Loucy (cell line): ENCODE measurements around the gene CCDC184.

Source experiments
- H2AFZ ChIP-seq: fragments of 200-600 bp; sonication (generic); 2 replicates; pipeline ENCODE4 v1.6.0; 2016; ENCODE audit warnings: antibody characterized with exemption, mild to moderate bottlenecking, low read length, moderate library complexity
- H3F3A ChIP-seq: fragments of 200-600 bp; 2 replicates; pipeline ENCODE4 v1.6.0; 2016; ENCODE audit warnings: antibody characterized with exemption, low read depth, mild to moderate bottlenecking
- H3K27me3 ChIP-seq: fragments of 200-600 bp; sonication (generic); 2 replicates; pipeline ENCODE4 v1.6.1; 2014; ENCODE audit warnings: low read length, mild to moderate bottlenecking; ENCODE audit not compliant: insufficient read depth, poor library complexity, severe bottlenecking
- H3K36me3 ChIP-seq: fragments of 200-600 bp; sonication (generic); 2 replicates; pipeline ENCODE4 v1.6.1; 2016; ENCODE audit warnings: low read length; ENCODE audit not compliant: insufficient read depth
- H3K4me1 ChIP-seq: fragments of 200-600 bp; sonication (generic); 2 replicates; pipeline ENCODE4 v1.5.1; 2014; ENCODE audit warnings: low read length, mild to moderate bottlenecking; ENCODE audit not compliant: insufficient read depth, poor library complexity, severe bottlenecking
- H3K4me2 ChIP-seq: fragments of 200-600 bp; sonication (generic); 2 replicates; pipeline ENCODE4 v1.6.0; 2014; ENCODE audit warnings: antibody characterized with exemption, low read length, low read depth, mild to moderate bottlenecking; ENCODE audit not compliant: poor library complexity, severe bottlenecking
- H3K4me3 ChIP-seq: fragments of 200-600 bp; sonication (generic); 2 replicates; pipeline ENCODE4 v1.5.1; 2014; ENCODE audit warnings: low read length, mild to moderate bottlenecking, mixed read lengths; ENCODE audit not compliant: poor library complexity, severe bottlenecking
- H3K79me2 ChIP-seq: fragments of 200-600 bp; sonication (generic); 2 replicates; pipeline ENCODE4 v1.6.1; 2014; ENCODE audit warnings: low read length; ENCODE audit not compliant: insufficient read depth
- H3K9ac ChIP-seq: fragments of 200-600 bp; sonication (generic); 2 replicates; pipeline ENCODE4 v1.6.0; 2014; ENCODE audit warnings: mild to moderate bottlenecking, low read depth, low read length, moderate library complexity; ENCODE audit not compliant: poor library complexity, severe bottlenecking
- H3K9me2 ChIP-seq: fragments of 200-600 bp; sonication (generic); replicated peaks from 2 replicates; pipeline ENCODE4 v1.6.1; 2016; ENCODE audit warnings: low read depth, low read length, mixed read lengths
- H3K9me3 ChIP-seq: fragments of 200-600 bp; sonication (generic); 2 replicates; pipeline ENCODE4 v1.6.1; 2014; ENCODE audit warnings: mild to moderate bottlenecking, antibody characterized with exemption, low read length, low read depth; ENCODE audit not compliant: insufficient read depth
- H4K20me1 ChIP-seq: fragments of 200-600 bp; sonication (generic); 2 replicates; pipeline ENCODE4 v1.6.0; 2014; ENCODE audit warnings: antibody characterized with exemption, low read length, mild to moderate bottlenecking; ENCODE audit not compliant: insufficient read depth, poor library complexity, severe bottlenecking
- EZH2phosphoT487 ChIP-seq: fragments of 200-600 bp; IDR thresholded peaks from 2 replicates; pipeline ENCODE4 v1.6.1; 2018; ENCODE audit warnings: antibody characterized with exemption, mild to moderate bottlenecking, moderate library complexity, borderline replicate concordance
- TF ChIP-seq, protein P1 (sequence below): fragments of 200-600 bp; sonication (generic); conservative IDR thresholded peaks from 2 replicates; pipeline ENCODE4 v1.5.1; 2014; ENCODE audit warnings: mild to moderate bottlenecking, antibody characterized with exemption, low read length

Gene CCDC184

DNA sequence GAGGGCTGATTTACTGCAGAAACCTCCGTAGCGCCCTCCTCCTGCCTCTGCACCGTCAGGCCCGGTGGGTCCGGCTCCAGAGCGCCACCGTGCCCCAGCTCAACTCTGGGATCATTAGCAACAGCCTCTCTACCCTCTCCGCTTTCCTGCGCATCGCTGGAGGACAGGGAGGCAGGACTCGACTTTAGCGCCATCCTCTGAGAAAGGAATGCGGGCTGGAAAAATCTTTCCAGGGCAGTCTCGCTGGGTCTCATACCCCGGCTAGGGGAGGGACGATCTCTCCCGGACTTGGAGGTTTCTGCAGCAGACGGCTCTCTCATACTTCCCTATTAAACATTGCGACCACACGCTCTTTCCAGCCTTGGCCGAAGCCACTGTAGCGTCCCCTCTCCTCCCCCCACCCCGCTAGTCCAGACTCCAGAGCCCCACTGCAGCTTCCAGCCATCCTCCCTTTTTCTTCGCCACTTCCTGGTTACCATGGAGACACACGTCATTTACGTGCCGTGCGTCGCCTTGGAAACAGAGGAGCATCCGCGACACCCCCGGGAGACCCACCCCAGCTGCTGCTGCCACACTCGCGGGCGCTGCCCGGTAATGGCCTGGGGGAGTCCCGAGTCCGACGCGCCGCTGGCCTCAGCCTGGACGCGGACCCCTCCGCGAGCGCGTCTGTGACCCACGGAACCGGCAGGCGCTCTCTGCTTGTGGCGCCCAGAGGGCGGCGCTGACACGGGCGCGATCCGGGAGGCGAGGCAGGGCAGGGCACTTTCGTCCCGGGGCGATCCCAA, at the start of gene CCDC184:
Gene CCDC184 (plus strand): TSS at position 554 of the 785 bp plus-strand sequence. CDS start 479 bp downstream, outside the sequence.
- H3K4me1 ChIP-seq, result peaks cover 26% of the 10 kb centered on the region
- peak within 1 kb of the TSS; percentile 47 for H3K9ac ChIP-seq
- H4K20me1 ChIP-seq, result no peaks in the 10 kb centered on the region
- no peaks in the 10 kb centered on the region for H3K9me3 ChIP-seq
- H3K27me3 ChIP-seq, result no peaks in the 10 kb centered on the region
- no peaks in the 10 kb centered on the region for H3K9me2 ChIP-seq
- TF ChIP-seq, protein P1, sequence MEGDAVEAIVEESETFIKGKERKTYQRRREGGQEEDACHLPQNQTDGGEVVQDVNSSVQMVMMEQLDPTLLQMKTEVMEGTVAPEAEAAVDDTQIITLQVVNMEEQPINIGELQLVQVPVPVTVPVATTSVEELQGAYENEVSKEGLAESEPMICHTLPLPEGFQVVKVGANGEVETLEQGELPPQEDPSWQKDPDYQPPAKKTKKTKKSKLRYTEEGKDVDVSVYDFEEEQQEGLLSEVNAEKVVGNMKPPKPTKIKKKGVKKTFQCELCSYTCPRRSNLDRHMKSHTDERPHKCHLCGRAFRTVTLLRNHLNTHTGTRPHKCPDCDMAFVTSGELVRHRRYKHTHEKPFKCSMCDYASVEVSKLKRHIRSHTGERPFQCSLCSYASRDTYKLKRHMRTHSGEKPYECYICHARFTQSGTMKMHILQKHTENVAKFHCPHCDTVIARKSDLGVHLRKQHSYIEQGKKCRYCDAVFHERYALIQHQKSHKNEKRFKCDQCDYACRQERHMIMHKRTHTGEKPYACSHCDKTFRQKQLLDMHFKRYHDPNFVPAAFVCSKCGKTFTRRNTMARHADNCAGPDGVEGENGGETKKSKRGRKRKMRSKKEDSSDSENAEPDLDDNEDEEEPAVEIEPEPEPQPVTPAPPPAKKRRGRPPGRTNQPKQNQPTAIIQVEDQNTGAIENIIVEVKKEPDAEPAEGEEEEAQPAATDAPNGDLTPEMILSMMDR, result peak; percentile 52
- no peak for TF ChIP-seq EZH2phosphoT487
- H3K4me2 ChIP-seq, result peak within 1 kb of the TSS; percentile 81
- no peaks in the 10 kb centered on the region for H3K36me3 ChIP-seq
- H3F3A ChIP-seq, result no peaks in the 10 kb centered on the region; the same call in 1 of the 2 replicates
- peak within 1 kb of the TSS; percentile 95 for H2AFZ ChIP-seq
- H3K79me2 ChIP-seq, result no peaks in the 10 kb centered on the region
- H3K4me3 ChIP-seq, result peak within 1 kb of the TSS; percentile 80

DNA sequence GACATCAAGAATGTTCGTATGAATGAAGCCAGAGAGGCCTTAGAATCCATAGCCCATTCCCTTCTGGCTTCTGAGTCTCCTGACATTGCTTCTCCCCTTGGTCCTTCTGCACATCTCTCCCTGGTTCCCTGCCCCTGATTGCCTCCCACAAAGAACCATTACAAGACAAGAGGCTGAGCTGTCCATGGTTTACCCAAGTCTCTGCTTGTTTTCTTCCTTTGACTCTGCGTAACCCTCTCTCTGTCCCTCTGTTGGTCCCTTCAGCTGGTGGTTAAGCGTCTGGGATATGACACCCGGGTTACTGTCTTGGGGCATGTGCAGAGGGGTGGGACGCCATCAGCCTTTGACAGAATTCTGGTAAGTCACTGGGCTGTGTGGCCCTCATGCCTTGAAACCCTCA, 48.4 kb upstream of the CCDC184 start:
- Histone ChIP-seq H3F3A (no peaks in the 10 kb centered on the region), H3K9ac (no peak overlapping the region), H3K4me1 (no peaks in the 10 kb centered on the region), H4K20me1 (no peaks in the 10 kb centered on the region), H3K79me2 (no peaks in the 10 kb centered on the region), H3K36me3 (peaks cover 24% of the 10 kb centered on the region; the same call in 1 of the 2 replicates), H3K27me3 (no peaks in the 10 kb centered on the region), H3K9me2 (no peaks in the 10 kb centered on the region), H3K4me2 (no peak overlapping the region), H3K4me3 (no peak overlapping the region), H2AFZ (no peak overlapping the region), H3K9me3 (no peaks in the 10 kb centered on the region)
- TF ChIP-seq, protein P1, result no peak
- no peak for TF ChIP-seq EZH2phosphoT487

DNA sequence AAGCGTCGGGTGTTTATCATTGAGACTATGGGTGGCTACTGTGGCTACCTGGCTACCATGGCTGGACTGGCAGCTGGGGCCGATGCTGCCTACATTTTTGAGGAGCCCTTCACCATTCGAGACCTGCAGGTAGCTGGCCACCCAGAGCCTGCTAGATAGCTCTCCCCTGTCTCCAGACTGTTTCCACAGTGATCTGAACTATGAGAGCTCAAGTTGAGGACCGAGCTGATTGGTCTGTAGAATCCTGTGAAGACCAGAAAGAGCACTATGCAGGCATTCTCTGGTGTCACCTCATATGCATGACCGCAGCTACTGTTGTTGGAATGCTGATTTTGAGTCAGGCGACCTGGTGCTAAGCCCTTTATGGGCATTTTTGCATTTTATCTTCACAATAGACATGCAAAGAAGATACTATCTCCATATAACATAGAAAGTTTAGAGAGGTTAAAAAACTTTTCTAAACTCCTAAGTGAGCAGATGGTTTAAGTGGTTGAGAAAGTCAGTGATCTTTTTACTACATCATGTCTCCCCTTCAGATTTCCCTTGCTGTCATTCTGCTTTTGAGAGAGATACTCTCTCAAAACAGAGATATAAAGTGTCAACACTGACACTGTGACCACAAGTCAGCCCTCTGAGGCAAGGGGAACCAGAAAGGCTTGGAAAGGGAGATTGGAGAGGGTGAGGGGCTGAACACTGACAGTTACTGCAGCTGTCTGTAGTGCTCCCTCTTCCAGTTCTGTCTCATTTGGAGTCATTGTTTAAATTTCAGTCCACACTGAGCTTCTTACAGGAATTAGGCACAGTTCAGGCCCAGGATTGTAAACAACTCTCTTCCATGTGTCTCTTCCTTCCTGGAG, 40.4 kb upstream of the CCDC184 start:
- H4K20me1 ChIP-seq, result no peaks in the 10 kb centered on the region
- no peaks in the 10 kb centered on the region for H3K79me2 ChIP-seq
- no peaks in the 10 kb centered on the region for H3K9me2 ChIP-seq
- H3K9ac ChIP-seq, result no peak overlapping the region
- no peaks in the 10 kb centered on the region for H3K27me3 ChIP-seq
- H3F3A ChIP-seq, result no peaks in the 10 kb centered on the region
- no peak overlapping the region for H3K4me2 ChIP-seq
- no peak overlapping the region for H2AFZ ChIP-seq
- H3K36me3 ChIP-seq, result peaks cover 25% of the 10 kb centered on the region
- no peaks in the 10 kb centered on the region for H3K4me1 ChIP-seq
- no peak for TF ChIP-seq EZH2phosphoT487
- TF ChIP-seq, protein P1, result no peak
- no peaks in the 10 kb centered on the region for H3K9me3 ChIP-seq
- no peak overlapping the region for H3K4me3 ChIP-seq
